ENCODE measurements around the gene WWOX.

The WWOX gene

DNA sequence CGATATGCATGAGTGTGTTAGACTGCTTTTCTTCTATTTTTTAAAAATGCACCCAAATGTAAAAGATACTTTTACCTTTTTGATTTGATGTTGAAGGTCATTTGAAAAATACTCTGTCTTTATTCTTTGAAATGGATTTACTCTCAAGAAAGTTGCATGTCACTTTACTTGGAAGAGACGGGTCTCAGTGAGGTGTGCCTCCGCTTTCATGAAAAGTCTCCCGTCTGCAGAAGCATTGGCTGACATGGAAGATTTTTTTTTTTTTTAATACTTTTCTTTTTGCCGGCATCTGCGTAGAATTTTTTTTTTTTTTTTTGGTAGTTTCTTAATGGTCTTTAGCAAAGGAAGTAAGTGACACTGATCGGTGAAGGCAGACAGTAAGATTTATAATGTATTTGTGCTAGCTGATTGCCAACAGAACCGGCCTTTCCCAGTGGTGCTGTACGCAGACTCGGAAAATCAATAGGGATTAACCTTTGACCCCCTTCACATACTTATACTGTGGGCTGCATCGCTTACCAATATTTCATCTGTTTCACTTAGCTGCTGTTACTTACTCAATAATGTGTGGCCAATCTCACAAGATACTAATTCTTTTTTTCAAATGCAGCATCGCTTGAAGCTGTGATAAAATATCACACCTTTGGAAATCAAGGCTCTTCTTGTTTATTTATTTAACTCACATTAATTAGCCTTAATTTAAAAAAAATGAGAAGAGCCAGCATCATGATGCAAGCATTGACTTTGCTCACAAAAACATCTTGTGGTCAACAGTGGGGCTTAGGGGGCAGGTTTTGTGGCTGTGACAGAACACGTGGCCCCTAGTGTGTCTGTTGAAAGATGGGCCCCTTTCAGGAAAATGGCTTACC lies 383.9 kb downstream of the WWOX start:
- no peak for DNase-seq

DNA sequence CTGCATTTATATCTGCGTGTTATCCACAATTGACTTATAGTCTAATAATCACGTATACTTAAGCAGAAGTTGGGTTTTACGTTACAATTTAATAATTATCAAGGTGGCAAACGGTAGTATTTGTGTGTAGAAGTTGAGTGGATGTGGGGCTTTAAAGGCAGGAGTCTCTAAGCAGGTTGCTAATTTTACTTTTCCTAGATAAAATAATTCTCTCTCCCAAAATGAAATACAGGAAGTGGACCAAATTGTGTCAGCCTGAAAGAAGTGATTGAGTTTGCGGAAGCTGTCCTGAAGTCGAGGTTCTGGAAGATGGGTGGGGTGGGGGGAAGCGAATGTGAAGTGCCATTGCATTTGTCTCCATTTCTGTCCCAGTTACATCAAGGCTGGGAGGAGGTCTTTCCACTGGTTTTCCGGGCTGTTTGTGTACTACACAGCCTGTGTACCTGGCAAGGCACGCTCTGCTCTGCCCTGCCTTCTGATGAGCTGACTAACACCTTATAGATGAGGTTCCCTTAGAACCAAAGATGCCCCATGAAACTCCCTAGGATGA lies 385.1 kb downstream of the WWOX start:
- DNase-seq, result no peak

DNA sequence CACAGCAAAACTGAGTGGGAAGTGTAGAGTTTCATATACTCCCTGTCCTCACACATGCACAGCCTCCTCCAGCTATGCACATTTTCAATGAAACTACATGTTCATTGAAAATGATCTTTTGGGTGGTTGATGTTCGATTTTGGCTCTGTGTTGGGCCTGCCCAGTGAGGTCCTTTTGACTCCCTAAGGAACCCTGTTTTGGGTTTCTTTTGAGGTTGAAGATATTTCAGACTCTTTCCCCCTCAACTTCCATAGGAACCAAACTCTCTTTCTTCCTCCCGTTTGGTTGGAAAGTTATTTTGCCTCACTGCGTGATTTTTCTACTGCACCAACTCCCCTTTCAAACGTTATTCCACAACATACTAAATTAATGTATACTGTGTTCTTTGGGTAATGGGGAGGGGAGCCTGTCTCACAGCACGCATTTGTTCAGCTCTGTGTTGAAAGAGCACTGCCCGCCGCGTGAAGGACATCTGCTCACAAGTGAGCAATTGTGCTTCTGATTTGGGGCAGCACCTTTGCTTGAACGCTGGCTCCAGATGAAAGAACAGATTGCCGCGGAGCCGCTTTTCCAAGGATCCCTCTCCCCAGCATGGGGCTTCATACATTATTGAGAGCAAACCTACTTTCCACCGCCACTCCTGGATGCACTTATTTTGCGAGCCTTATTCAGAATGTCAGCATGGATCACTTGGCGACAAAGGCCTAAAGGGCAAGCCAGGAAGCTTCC lies 385.9 kb downstream of the WWOX start:
- DNase-seq, result no peak

DNA sequence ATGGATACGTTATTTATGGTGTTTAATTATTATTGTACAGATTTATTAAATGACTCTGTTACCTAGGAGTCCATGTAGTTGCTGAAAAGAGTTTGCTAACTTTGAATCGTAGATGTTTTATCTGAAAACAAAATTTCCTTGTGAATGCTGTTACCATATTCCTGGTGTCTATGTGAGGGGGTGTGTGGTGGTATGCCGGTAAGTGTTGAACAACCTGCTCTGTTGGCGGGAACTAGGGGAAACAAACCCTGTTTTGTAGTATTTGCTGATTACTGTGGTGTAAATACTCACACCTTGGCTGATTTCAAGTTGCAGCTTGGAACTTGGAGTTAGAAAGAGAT lies 386.4 kb downstream of the WWOX start:
- no peak for DNase-seq

DNA sequence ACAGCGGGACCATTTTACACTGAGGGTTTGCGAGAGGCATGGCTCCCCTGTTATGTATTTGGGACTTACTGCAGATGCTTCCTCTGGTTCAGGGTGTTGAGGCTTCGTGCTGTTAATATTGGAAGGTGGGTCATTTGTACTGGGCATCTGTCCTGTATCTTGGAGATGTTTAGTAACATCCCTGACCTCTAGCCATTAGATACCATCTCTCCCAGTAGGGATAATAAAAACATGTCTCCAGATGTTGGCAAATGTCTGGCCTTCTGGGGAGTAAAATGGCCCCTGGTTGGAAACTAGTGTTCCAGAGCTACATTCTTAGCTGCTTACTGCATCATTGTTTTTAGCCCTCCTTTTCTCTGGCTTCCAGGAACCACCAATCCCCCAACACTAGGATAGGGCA lies 388.0 kb downstream of the WWOX start:
- no peak for DNase-seq

DNA sequence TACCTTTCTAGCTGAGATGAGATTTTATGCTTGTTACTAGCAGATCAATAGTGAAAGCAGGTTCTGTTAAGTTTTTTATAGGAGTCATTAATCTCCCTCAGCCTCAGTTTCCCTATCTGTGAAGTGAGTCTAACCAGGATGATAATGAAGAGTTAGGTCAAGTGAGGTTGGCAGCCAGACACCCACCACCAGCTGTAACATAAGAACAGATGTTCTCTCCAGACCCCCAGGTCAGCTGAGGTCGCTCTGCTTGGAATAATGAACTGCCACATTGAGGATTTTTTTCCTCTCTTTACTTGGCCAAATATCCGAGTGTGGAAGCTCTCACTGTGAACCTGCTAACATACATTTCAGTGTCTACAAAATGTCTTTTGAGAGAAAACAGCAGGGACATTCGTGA lies 389.6 kb downstream of the WWOX start:
- no peak for DNase-seq

DNA sequence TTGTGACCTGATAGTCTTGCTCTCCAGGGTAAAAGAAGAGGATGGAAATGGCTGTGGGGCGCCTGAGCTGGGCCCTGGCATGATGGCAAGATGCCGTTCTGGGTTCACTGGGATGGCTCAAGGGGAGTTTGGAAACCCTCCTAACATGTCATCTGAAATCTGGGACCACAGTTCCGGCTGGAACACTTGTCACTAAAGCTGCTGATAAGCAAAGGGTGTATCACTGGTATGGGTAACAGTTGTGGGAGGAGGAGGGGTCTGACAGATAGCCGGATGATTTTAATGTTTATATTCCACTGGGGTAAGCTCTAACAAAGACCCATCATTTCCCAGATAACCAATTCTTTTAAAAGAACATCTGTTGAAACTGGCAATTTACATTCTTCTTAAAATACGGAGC lies 390.2 kb downstream of the WWOX start:
- no peak for DNase-seq

DNA sequence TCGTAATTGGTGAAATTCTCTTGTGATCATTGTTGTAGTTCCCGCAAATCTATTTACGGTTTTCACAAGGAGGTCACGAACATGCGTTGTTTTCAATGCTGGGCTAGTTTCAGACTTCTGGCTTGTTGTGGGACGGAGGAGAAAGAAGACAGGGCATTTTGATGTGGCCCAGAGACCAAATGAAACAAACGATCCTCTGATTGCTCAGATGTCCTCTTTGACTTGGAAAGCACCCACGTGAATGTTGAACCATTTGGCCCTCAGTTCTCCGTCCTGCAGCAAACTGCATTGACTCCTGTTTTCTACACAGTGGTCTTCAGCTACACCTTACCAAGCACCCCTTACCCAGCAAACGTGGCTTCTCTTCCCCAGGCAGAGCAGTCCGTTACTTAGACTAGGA lies 391.0 kb downstream of the WWOX start:
- no peak for DNase-seq

DNA sequence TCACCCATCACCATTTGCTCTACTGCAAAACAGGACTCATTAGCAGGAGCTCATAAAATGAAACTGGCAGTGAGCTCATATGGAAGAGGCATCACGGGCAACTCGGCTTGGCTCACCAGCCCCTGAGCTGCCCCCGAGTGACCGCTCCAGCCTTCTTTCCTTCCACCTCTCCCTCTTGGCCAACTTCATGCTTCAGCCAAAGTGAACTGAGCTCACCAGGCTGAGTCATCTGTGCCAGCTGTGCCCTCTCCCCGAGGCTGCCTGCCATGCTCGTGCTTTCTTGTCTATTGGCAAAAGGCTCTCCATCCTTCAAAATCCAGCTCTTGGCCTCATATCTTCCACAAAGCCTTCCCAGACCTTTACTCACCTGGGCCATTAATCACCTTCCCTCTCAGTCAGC lies 391.4 kb downstream of the WWOX start:
- DNase-seq, result no peak

DNA sequence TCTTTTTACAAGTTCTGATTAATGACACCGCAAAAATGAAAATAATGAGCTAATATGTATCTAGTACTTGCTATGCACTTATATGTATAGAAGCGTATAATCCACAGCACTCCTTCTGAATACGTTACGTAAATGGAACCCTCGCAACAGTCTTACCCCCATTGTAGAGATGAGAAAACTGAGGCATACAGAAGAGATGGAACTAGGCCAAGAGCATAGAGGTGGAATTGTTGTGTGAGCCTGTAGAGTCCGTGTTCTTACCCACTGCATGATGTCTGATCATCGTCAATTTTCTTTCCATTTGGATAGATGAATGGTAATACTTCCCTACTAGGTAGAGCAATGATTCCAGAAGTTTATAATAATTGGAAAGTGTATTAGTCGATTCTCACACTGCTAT lies 394.1 kb downstream of the WWOX start:
- DNase-seq, result no peak

DNA sequence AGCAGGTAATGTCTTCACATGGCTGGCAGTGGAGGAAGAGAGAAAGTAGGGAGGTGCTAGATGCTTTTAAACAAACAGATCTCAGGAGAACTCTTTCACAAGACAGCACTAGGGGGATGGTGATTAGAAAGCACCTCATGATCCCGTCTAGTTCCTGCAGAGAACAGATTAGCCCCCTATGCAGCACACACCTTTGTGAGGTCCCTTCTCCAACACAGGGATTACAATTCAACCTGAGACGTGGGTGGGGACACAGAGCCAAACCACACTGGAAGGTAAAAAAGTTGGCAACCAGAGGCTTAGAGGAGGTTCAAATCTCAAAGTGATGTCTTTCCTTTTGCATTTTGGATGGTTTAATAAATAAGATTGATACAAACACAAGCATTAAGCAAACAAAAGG lies 394.7 kb downstream of the WWOX start:
- no peak for DNase-seq

DNA sequence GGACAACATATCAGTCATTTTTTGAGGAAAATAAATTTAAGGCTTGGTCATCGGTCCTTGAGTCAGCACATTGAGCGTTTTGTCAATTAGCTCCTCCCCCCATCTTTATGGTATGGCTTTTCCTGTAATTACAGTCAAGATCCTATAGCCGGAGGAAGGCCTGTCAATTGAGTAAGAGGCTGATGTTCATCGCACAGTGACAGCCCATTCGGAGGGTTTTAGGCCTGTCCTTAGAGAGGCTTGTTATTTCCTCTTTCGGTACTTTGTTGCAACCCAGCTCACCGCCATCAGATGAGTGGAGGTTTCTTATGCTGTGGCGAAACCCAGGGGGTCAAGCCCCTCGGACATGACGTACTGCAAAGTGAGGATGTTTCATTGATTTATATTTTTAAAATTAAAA lies 395.2 kb downstream of the WWOX start:
- DNase-seq, result no peak

DNA sequence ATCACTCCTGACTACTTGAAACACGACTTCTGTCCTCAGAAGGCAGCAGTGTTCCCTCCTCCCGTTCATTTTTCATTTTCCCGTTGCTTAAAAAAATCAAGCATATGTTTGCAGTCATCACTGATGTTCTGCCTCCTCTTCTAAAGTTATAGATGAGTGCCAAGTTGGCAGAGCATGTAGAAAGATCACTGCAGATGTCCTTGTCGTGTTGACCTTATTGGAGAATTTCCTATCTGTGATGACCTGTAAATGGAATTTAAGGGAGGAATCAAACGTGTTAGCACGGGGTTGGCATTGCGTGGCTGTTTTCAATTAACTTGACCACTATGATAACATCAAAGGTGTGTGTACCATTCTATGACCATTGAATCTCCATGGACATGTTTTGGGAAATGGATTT lies 396.7 kb downstream of the WWOX start:
- no peak for DNase-seq

DNA sequence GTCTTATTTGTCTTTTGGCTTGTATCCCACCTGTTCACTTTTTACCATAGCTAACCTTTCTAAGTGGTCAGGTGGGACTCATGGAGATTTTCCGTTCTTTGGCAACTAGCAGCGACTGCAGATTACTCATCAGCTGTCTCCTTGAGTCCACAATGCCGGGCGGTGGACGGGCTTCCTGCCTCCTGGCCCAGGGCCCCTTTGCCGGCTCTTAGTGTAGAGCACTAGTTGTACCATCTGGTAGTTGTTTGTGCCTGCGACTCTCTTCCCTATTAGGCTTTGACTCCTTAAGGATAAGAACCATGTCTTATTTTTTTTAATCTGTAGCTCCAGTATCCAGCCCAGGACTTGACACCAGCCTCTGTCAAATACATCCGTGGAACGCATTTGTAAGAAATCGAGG lies 399.9 kb downstream of the WWOX start:
- no peak for DNase-seq

DNA sequence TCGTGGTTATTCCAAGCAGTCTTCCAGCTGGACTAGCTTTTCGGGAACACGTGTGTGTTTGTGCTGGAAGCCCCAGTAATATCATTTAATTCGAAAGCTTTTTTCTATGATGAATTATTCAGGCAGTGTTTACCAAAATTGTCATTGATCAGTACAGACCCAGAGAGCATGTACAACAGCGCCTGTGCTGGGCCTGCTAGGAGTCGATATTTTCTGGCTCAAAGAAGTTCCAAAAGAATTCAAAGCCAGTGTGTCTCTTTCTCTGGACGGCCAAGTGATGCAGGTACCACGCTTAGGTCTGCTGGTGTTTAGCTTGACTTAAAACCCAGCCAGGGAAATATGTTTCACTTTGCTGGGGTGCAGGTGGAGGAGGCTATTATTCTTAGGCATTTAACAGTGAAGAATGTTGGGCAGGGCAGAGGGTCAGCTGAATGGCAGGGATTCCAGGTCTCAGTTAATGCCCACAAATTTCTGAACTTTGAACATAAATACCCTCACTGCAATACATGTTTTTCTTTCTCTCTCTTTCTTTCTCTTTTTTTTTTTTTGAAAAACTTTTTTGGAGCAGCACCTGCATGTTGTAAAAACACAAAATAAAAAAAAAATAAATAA lies 401.3 kb downstream of the WWOX start:
- no peak for DNase-seq

DNA sequence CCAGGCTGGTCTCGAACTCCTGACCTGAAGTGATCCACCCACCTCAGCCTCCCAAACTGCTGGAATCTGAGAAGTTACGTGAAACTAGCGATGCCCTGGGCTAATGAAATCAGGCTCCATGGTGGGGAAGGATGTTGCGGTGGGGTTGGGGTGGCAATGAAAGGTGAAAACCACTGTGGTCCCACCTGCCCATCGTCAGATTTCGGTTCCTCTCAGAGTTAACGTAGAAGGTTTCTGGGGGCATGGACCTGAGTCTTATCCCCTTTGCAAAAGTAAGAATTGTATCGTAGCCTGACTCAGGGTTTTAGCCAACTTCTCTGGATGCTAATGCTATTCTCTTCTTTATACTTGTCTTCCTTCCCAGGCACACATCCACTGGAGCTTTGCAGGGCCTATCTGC lies 402.3 kb downstream of the WWOX start:
- no peak for DNase-seq

DNA sequence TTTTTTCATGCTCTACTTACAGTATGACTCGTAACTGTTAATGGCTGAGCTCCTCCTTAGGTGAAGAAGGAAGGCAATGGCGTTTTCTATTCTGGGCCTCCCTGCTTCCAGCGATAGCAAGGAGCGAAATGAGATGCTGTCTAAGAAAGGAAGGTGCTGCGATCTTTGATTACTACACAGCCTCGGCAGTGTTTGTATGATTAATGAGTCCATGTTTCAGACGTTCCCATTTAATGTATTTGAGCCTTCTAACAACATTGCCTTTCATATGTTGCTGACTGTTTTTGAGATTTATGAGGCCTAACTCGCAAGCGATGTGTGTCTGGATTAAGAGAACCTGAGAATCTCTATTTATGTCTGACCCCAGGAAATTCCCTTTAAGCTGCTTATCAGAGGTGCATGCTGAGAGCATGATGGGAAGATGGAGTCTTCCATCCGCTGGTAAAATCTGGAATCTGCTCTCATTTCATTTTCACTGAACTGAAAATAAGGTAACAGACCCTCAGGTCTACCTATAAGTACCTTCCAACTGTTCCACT lies 403.4 kb downstream of the WWOX start:
- DNase-seq, result no peak

DNA sequence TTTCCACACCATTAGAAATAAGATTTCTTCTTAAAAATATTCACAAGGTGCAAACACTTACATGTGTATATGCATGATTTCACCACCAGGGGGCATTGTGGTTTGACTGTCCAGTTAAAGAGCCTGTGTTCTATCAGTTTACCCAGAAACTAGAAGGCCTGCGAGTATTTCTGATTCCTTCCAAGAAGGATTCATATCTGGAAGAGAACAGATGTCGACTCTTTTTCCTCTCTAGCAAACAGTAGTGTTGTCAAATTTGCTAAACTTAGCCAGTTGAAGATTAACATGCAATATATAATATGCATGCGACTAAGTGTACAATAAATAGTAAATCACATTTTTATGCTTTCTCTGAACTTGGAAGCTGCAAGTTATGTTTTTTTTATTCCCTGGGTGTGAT lies 404.1 kb downstream of the WWOX start:
- DNase-seq, result no peak

DNA sequence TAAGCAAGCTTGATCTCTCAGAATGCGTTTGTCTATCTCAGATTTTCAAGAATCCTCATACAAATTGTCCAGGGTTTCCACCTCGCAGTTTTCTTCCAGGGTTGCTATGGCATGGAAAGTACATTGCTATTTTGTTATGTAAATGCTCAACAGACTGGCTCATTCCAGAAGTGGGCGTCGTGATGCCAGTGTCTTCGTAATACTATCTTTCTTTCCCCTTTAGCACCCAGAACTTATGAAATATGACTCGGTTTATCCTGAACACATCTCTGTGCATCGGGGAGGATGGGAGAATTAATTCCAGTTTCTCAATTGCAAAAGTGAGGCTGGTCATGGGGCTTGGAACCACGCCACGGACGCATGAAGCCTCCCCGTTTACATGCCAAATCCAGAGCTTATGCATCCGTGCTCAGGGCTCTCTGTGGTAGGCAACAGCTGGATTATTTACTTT lies 405.0 kb downstream of the WWOX start:
- DNase-seq, result peak; percentile 41

DNA sequence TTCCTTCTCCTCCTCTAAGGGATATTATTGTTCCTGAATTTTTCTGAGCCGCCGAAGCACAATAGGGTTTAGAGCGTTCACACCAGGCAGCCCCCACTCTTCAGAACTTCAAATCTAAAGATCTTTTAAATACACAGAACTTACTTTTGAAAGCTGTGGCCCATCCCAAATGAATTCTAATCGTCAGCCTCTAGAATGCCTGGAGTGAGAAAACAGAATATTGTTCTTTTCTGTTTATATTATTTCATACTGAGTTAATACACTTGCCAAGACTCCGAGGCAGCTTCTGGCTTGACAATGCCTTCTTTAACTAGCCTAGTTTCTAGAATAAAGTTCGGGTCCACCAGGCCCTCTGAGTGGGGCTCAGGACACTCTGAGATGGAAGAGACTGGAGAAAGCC lies 405.6 kb downstream of the WWOX start:
- DNase-seq, result no peak

DNA sequence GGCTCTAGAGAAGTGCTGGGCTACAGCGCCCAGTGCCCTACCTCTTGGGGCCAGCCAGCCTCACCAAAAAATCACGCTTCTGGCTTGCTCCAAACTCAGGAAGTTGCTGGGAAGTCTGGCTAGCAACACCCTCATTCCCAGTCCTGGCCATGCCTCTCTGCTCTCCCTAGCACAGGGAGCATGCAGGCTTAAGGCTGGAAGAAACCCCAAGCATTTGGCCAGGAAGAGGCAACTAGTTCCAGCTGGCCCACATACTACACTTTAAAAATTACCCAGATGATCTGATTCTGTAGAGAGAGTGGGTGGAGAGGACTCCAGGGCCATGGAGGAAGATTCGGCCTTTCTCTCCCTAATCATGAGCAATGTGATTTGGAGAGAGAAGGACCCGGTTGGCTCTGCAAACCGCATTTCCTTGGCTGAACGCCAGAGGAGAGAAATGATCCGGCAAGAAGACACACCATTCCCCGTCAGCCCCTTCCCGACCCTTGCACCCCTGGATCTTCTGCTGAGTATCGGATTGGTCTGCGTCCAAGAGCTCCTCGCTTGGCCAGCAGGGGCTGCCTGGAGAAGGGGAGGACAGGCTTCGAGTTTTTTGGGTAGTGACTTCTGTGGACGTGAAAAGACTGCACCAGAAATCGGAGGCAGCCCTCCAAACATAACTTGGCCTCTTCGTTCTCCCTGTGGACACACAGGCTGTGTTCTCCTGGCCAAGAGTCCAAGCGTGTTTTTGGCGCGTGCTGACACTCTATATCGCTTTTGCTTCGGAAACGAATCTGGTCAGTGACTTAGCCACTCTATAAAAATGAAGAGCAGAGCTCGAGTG lies 406.3 kb downstream of the WWOX start:
- DNase-seq, result peak; percentile 95

DNA sequence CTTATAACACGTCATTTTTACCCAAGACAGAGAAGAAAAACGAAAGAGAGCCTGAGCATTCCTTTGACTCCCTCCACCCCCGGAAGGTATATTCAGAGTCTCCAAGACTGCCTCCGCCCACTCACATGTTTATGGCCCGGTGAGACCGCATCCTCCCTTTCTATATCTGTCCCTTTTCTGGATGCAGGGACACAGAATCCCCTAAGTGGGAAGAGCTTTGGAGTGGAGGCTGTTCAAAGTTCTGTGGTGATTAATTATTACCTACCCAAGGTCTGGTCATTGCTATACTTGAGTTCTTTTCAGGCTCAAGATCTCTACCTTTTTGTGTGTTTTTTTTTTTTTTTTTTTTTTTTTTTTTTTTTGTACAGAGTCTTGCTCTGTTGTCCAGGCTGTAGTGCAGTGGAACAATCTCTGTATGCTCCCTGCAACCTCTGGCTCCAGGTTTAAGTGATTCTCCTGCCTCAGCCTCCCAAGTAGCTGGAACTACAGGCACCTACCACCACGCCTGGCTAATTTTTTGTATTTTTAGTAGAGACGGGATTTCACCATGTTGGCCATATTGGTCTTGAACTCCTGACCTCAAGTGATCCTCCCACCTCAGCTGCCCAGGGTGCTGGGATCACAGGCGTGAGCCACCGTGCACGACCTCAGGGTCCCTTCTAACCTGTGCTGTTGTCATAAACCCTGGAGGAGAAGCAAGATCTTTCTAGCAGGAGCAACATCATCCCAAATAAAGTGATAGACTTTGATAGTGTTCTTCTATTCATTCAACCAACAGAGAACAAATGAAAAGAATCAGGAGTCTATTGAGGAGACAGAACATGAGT lies 407.1 kb downstream of the WWOX start:
- no peak for DNase-seq
